ENCODE data around the gene NEMP2. TPM values are rescaled to one million over a fixed set of nuclear protein-coding genes. Genes with fewer than 3 reads are reported as not detected.

The NEMP2 gene
- total RNA-seq, 1 experiment from 2014 or later, result 12.0 TPM

DNA sequence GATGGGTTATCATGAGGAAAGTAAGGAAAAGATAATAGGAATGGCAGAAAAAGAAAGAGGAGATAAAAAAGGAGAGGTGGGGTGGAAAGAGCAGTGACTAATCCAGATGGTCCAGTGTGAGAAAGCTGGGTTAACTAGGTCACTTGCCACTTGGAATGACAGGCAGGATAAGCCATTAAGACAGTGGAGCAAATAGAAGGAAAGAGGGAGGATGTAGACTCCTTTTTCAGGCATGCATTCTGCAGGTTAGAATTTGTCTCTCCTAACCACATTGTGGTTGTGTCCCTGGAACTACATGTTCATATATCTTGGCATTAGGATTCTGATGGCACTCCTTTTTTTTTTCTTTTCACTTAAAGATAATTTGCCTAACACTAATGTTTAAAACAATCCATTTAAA is 13.4 kb upstream of the NEMP2 start:
- CTCF ChIA-PET, result no interaction called here
- no peaks in the 10 kb centered on the region for H3K27me3 ChIP-seq (ENCODE audit: control insufficient read depth, insufficient read depth, low read length)
- DNase-seq (ENCODE audit: low read depth, low spot score) (no peak), ATAC-seq (no peak)
- no peak overlapping the region for H3K27ac ChIP-seq (ENCODE audit: low read length)
- TF ChIP-seq CTCF (IDR thresholded peaks at IDR 0.05) (no peak), POLR2AphosphoS5 (IDR thresholded peaks at IDR 0.05; ENCODE audit: low read depth, low read length) (no peak), TCF7L2 (IDR thresholded peaks at IDR 0.05; ENCODE audit: low read depth, low read length) (no peak), SIN3A (IDR thresholded peaks at IDR 0.05; ENCODE audit: borderline replicate concordance, insufficient read depth, low read depth, low read length) (no peak)
- TF ChIP-seq, protein P1, sequence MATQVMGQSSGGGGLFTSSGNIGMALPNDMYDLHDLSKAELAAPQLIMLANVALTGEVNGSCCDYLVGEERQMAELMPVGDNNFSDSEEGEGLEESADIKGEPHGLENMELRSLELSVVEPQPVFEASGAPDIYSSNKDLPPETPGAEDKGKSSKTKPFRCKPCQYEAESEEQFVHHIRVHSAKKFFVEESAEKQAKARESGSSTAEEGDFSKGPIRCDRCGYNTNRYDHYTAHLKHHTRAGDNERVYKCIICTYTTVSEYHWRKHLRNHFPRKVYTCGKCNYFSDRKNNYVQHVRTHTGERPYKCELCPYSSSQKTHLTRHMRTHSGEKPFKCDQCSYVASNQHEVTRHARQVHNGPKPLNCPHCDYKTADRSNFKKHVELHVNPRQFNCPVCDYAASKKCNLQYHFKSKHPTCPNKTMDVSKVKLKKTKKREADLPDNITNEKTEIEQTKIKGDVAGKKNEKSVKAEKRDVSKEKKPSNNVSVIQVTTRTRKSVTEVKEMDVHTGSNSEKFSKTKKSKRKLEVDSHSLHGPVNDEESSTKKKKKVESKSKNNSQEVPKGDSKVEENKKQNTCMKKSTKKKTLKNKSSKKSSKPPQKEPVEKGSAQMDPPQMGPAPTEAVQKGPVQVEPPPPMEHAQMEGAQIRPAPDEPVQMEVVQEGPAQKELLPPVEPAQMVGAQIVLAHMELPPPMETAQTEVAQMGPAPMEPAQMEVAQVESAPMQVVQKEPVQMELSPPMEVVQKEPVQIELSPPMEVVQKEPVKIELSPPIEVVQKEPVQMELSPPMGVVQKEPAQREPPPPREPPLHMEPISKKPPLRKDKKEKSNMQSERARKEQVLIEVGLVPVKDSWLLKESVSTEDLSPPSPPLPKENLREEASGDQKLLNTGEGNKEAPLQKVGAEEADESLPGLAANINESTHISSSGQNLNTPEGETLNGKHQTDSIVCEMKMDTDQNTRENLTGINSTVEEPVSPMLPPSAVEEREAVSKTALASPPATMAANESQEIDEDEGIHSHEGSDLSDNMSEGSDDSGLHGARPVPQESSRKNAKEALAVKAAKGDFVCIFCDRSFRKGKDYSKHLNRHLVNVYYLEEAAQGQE (IDR thresholded peaks at IDR 0.05; ENCODE audit: insufficient read depth in 1 of 2, low read depth in 2 of 2, low read length in 1 of 2), result no peak
- intact Hi-C loops (cut with micrococcal nuclease; ENCODE audit: unreplicated experiment) (no loop called here), in situ Hi-C loops (cut with HindIII; ENCODE audit: low pct_unique_long_range_greater_than_20kb, low sequenced_read_pairs) (no loop called here)
- BruUV-seq (replicated peaks), result no TSS peak
- no peaks in the 10 kb centered on the region for H3K4me1 ChIP-seq (ENCODE audit: control insufficient read depth, insufficient read depth, low read length)
- no peaks in the 10 kb centered on the region for H3K9me3 ChIP-seq (ENCODE audit: control insufficient read depth, insufficient read depth, low read depth, low read length)
- POLR2A ChIA-PET, result no interaction called here
- H3K36me3 ChIP-seq (ENCODE audit: control insufficient read depth, insufficient read depth, low read length), result no peaks in the 10 kb centered on the region
- H3K4me3 ChIP-seq (ENCODE audit: low read depth in 2 of 2, low read length in 2 of 2), result no peak overlapping the region

DNA sequence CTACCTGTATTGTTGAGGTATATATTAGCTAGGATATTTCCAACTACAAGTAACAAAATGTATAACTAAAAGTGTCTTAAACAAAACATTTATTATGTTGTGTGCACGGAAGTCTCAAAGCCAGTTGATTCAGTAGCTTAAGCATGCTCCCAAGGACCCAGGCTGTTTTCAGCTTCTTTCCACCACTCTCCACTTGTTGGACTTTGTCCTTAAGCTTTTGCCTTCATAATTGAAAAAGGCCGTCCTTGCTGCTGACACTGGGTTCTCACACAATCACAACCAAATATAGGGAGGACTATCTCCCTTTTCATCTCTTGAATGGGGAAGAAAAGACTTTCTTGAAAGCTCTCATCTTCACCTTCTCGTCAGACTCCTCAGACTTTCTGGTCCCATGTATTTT is 12.2 kb upstream of the NEMP2 start:
- Histone ChIP-seq H3K27ac (ENCODE audit: low read length) (no peak overlapping the region), H3K4me3 (ENCODE audit: low read depth in 2 of 2, low read length in 2 of 2) (no peak overlapping the region), H3K36me3 (ENCODE audit: control insufficient read depth, insufficient read depth, low read length) (no peaks in the 10 kb centered on the region), H3K9me3 (ENCODE audit: control insufficient read depth, insufficient read depth, low read depth, low read length) (no peaks in the 10 kb centered on the region), H3K27me3 (ENCODE audit: control insufficient read depth, insufficient read depth, low read length) (no peaks in the 10 kb centered on the region), H3K4me1 (ENCODE audit: control insufficient read depth, insufficient read depth, low read length) (no peaks in the 10 kb centered on the region)
- no peak for DNase-seq (ENCODE audit: low read depth, low spot score)
- no peak for TF ChIP-seq TCF7L2 (IDR thresholded peaks at IDR 0.05; ENCODE audit: low read depth, low read length)
- BruUV-seq (replicated peaks), result no TSS peak
- ChIA-PET CTCF (no interaction called here), POLR2A (interaction anchor here (0.6 kb wide), 1 partner anchor 20 kb away, joined by 18 read pairs; no protein-coding TSS in a partner anchor)
- intact Hi-C loops (cut with micrococcal nuclease; ENCODE audit: unreplicated experiment), result no loop called here
- in situ Hi-C loops (cut with HindIII; ENCODE audit: low pct_unique_long_range_greater_than_20kb, low sequenced_read_pairs), result no loop called here
- no peak for ATAC-seq

DNA sequence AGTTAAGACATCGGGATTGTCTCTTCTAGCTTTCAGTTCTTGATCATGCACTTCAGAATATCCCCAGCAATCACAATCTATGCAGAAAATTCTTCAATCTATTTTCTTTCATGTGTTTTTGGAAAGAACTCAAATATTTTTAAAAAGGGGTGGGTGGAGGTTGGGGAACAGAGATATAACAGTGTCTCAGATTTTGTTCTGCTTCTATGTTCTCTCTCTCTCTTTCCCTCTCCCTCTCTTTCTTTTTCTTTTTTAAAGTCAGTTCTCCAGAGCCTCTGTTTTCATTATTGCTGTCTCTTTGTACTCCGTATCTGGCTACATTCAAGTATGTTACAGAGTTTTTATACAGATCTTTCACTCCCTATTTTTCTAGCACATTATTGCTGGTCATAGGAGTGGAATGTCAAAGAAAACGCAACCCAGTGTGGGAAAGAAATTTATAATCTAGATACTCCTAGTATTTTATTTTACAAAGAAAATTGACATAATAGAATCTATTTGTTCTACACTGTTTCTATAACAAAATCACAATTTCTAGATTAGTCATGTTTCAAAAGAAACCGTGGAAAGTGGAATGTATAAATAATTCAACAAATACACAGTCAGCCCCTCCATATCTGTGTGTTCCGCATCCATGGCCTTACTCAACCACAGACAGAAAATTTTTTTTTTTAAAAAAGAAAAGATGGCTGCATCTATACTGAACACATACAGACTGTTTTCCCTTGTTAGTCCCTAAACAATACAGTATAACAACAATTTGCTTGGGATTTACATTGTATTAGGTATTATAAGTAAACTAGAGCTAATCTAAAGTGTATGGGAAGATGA is 11.2 kb upstream of the NEMP2 start:
- in situ Hi-C loops (cut with HindIII; ENCODE audit: low pct_unique_long_range_greater_than_20kb, low sequenced_read_pairs) (no loop called here), intact Hi-C loops (cut with micrococcal nuclease; ENCODE audit: unreplicated experiment) (no loop called here)
- Histone ChIP-seq H3K36me3 (ENCODE audit: control insufficient read depth, insufficient read depth, low read length) (no peaks in the 10 kb centered on the region), H3K4me3 (ENCODE audit: low read depth in 2 of 2, low read length in 2 of 2) (no peak overlapping the region), H3K4me1 (ENCODE audit: control insufficient read depth, insufficient read depth, low read length) (no peaks in the 10 kb centered on the region), H3K27ac (ENCODE audit: low read length) (no peak overlapping the region), H3K27me3 (ENCODE audit: control insufficient read depth, insufficient read depth, low read length) (no peaks in the 10 kb centered on the region), H3K9me3 (ENCODE audit: control insufficient read depth, insufficient read depth, low read depth, low read length) (peaks cover 3% of the 10 kb centered on the region; the same call in 1 of the 2 replicates)
- CTCF ChIA-PET, result no interaction called here
- ATAC-seq, result no peak
- BruUV-seq (replicated peaks), result no TSS peak
- POLR2A ChIA-PET, result interaction anchor here (0.6 kb wide), 1 partner anchor 21 kb away, joined by 18 read pairs; no protein-coding TSS in a partner anchor
- TF ChIP-seq SIN3A (IDR thresholded peaks at IDR 0.05; ENCODE audit: borderline replicate concordance, insufficient read depth, low read depth, low read length) (no peak), POLR2AphosphoS5 (IDR thresholded peaks at IDR 0.05; ENCODE audit: low read depth, low read length) (no peak), TCF7L2 (IDR thresholded peaks at IDR 0.05; ENCODE audit: low read depth, low read length) (no peak), CTCF (IDR thresholded peaks at IDR 0.05) (no peak)
- TF ChIP-seq, protein P1 (IDR thresholded peaks at IDR 0.05; ENCODE audit: insufficient read depth in 1 of 2, low read depth in 2 of 2, low read length in 1 of 2), result no peak
- DNase-seq (ENCODE audit: low read depth, low spot score), result no peak

All from Panc1 (cell line).